ENCODE results near the gene AEN.

GRCh38 chr15:88636654-88637053, 15.5 kb downstream of the AEN start:
- TF ChIP-seq POLR2A (IDR thresholded peaks at IDR 0.05), result no peak
- no peak for TF ChIP-seq CTCF (IDR thresholded peaks at IDR 0.05)

All from heart left ventricle (tissue), 13 donors.